Measurements from ENCODE around the gene IFT27. TPM values are rescaled to one million over a fixed set of nuclear protein-coding genes. Genes with fewer than 3 reads are reported as not detected.
A peak's percentile ranks its signal among the peaks of the same experiment; 100 is the strongest.

Gene IFT27
- total and polyA plus RNA-seq, 8 donors: 11.7 to 23.8 (median 15.4) TPM

- TF ChIP-seq CTCF (IDR thresholded peaks at IDR 0.05): no peak
- intact Hi-C loops (cut with DNase I): no loop called here
- Histone ChIP-seq H3K4me1 (peaks cover 0 to 7% (median 5%) of the 10 kb centered on the region in 3 donors), H3K27me3 (no peaks in the 10 kb centered on the region), H3K9me3 (no peaks in the 10 kb centered on the region), H3K36me3 (peaks cover 0 to 7% (median 0%) of the 10 kb centered on the region in 3 donors), H3K4me3 (no peak overlapping the region), H3K27ac (no peak overlapping the region)
- no peak for ATAC-seq
- DNase-seq: no peak
- WGBS, 2 donors: 70 to 77% methylated on average over 11 of the region's 11 CpGs
- no peak for FAIRE-seq
Measured at GRCh38 chr22:36770513-36771231, 5.2 kb downstream of the IFT27 start.

- intact Hi-C loops (cut with DNase I): loop anchor here in 2 of 3 donors (10.0 kb wide), 2 partner anchors 215 to 225 kb away; no protein-coding TSS in a partner anchor
- H3K4me3 ChIP-seq: no peak overlapping the region
- no peak overlapping the region for H3K27ac ChIP-seq
- ATAC-seq (no peak), DNase-seq (no peak), FAIRE-seq (no peak)
- no peaks in the 10 kb centered on the region for H3K27me3 ChIP-seq
- no peaks in the 10 kb centered on the region for H3K9me3 ChIP-seq
- H3K4me1 ChIP-seq: peaks cover 0 to 1% (median under 1%) of the 10 kb centered on the region in 3 donors
- TF ChIP-seq CTCF (IDR thresholded peaks at IDR 0.05): no peak
- peaks cover 0 to 7% (median 0%) of the 10 kb centered on the region in 3 donors for H3K36me3 ChIP-seq
- 83 to 85% methylated on average over 23 of the region's 23 CpGs for WGBS, 2 donors
Measured at GRCh38 chr22:36769541-36770512, 6.1 kb downstream of the IFT27 start.

GRCh38 chr22:36768616-36769015, 7.3 kb downstream of the IFT27 start:
- intact Hi-C loops (cut with DNase I): loop anchor here in 2 of 3 donors (10.0 kb wide), 2 partner anchors 214 to 224 kb away; no protein-coding TSS in a partner anchor
- TF ChIP-seq CTCF (IDR thresholded peaks at IDR 0.05): no peak
- 92% methylated on average over 13 of the region's 13 CpGs for WGBS, 2 donors
- peaks cover 0 to 7% (median 0%) of the 10 kb centered on the region in 3 donors for H3K36me3 ChIP-seq
- H3K27ac ChIP-seq: no peak overlapping the region
- H3K27me3 ChIP-seq: no peaks in the 10 kb centered on the region
- H3K9me3 ChIP-seq: no peaks in the 10 kb centered on the region
- no peaks in the 10 kb centered on the region for H3K4me1 ChIP-seq
- no peak overlapping the region for H3K4me3 ChIP-seq
- no peak for ATAC-seq
- no peak for FAIRE-seq
- no peak for DNase-seq

- H3K27me3 ChIP-seq: no peaks in the 10 kb centered on the region
- no peak overlapping the region for H3K4me3 ChIP-seq
- FAIRE-seq (no peak), DNase-seq (peak in 1 of 6 donors; percentile 3), ATAC-seq (no peak)
- H3K36me3 ChIP-seq: peaks cover 0 to 7% (median 0%) of the 10 kb centered on the region in 3 donors
- no peak for TF ChIP-seq CTCF (IDR thresholded peaks at IDR 0.05)
- WGBS, 2 donors: 95 to 98% methylated on average over 5 of the region's 5 CpGs
- intact Hi-C loops (cut with DNase I): loop anchor here in 2 of 3 donors (10.0 kb wide), 2 partner anchors 213 to 223 kb away; no protein-coding TSS in a partner anchor
- no peaks in the 10 kb centered on the region for H3K9me3 ChIP-seq
- no peaks in the 10 kb centered on the region for H3K4me1 ChIP-seq
- H3K27ac ChIP-seq: no peak overlapping the region
Measured at GRCh38 chr22:36768141-36768540, 7.8 kb downstream of the IFT27 start.

Data from pancreas (tissue), 10 donors.